Type B pancreatic cell (in vitro differentiated cells): ENCODE results near the gene NTHL1. TPM values are rescaled to one million over a fixed set of nuclear protein-coding genes. Genes with fewer than 3 reads are reported as not detected.

ENCODE experiments used
- DNase-seq: peaks from one replicate; pipeline ENCODE4 v3.0.0; 2021; ENCODE audit warnings: mixed read lengths; ENCODE audit not compliant: unreplicated experiment; ENCODE audit errors: extremely low spot score
- H3K27ac Mint-ChIP-seq: 2 replicates; pipeline ENCODE4 v1.8.0; 2021; ENCODE audit warnings: mild to moderate bottlenecking, mixed read lengths
- H3K27me3 Mint-ChIP-seq: 2 replicates; pipeline ENCODE4 v1.8.0; 2021; ENCODE audit warnings: mixed read lengths
- H3K36me3 Mint-ChIP-seq: 2 replicates; pipeline ENCODE4 v1.8.0; 2021; ENCODE audit warnings: mixed read lengths
- H3K4me1 Mint-ChIP-seq: one replicate; pipeline ENCODE4 v1.8.0; 2021; ENCODE audit warnings: mixed read lengths; ENCODE audit not compliant: unreplicated experiment
- H3K4me3 Mint-ChIP-seq: 2 replicates; pipeline ENCODE4 v1.8.0; 2021; ENCODE audit warnings: mild to moderate bottlenecking, mixed read lengths
- H3K9me3 Mint-ChIP-seq: 2 replicates; pipeline ENCODE4 v1.8.0; 2021; ENCODE audit warnings: mixed read lengths
- total RNA-seq: library from RNA; stranded (reverse); gene quantifications from 2 replicates; pipeline ENCODE4 v1.2.1, GENCODE V29; 2021; ENCODE audit warnings: low replicate concordance
- TF ChIP-seq, protein P1 (sequence below): fragments of 200-600 bp; sonication (generic); conservative IDR thresholded peaks from 2 replicates; pipeline ENCODE4 v1.5.0; 2021; ENCODE audit warnings: antibody characterized with exemption, mild to moderate bottlenecking

NTHL1 gene
- total RNA-seq, 1 donor from 2014 or later, result 37.6 TPM

DNA sequence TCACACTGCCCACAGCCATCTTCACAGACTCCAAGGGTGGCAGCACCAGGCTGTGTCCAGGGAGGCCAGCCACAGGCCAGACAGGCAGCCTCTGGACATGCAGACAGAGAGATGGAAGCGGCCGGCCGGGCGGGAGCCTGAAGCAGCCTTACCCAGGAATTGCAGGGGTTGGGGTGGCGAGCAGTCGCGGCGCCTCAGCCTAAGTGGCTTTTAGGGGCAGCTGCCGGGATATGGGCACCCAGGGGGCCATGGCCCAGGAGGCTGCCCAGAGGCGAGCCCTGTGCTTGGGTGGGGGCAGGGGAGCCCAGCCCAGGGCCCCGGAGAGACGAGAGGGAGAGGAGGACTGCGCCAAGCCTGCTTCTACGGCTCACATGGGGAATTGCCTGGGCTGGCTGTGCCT lies 22.4 kb downstream of the NTHL1 start:
- Mint-ChIP-seq H3K36me3 (no peaks in the 10 kb centered on the region), H3K9me3 (no peaks in the 10 kb centered on the region), H3K27me3 (peaks cover 39% of the 10 kb centered on the region), H3K27ac (no peak overlapping the region), H3K4me1 (peaks cover 19% of the 10 kb centered on the region), H3K4me3 (peak overlapping the region; percentile 80)
- DNase-seq, result no peak
- TF ChIP-seq, protein P1, sequence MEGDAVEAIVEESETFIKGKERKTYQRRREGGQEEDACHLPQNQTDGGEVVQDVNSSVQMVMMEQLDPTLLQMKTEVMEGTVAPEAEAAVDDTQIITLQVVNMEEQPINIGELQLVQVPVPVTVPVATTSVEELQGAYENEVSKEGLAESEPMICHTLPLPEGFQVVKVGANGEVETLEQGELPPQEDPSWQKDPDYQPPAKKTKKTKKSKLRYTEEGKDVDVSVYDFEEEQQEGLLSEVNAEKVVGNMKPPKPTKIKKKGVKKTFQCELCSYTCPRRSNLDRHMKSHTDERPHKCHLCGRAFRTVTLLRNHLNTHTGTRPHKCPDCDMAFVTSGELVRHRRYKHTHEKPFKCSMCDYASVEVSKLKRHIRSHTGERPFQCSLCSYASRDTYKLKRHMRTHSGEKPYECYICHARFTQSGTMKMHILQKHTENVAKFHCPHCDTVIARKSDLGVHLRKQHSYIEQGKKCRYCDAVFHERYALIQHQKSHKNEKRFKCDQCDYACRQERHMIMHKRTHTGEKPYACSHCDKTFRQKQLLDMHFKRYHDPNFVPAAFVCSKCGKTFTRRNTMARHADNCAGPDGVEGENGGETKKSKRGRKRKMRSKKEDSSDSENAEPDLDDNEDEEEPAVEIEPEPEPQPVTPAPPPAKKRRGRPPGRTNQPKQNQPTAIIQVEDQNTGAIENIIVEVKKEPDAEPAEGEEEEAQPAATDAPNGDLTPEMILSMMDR, result no peak

DNA sequence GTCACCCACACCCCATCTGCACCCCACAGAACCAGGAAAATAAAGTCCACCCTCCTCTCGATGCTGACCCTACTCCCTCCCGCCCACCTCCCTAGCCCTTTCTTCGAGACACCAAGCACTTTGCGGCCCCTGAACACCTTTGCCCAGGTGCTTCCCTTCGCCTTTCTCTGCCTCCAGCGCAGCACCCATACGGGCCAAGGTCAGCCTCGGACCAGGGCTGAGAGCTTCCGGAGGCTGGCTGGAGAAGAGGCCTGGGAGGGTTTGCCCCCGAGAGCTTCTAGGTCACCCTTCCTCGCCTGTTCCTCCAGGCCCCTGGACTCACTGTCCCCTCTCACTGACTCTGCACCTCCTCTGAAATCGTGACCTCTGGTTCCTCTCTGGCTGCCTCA lies 23.6 kb downstream of the NTHL1 start:
- TF ChIP-seq, protein P1, result no peak
- H3K27me3 Mint-ChIP-seq, result peaks cover 43% of the 10 kb centered on the region
- H3K36me3 Mint-ChIP-seq, result no peaks in the 10 kb centered on the region
- peak overlapping the region; percentile 53 for H3K4me3 Mint-ChIP-seq
- H3K4me1 Mint-ChIP-seq, result peaks cover 19% of the 10 kb centered on the region
- no peak for DNase-seq
- no peaks in the 10 kb centered on the region for H3K9me3 Mint-ChIP-seq
- H3K27ac Mint-ChIP-seq, result no peak overlapping the region

DNA sequence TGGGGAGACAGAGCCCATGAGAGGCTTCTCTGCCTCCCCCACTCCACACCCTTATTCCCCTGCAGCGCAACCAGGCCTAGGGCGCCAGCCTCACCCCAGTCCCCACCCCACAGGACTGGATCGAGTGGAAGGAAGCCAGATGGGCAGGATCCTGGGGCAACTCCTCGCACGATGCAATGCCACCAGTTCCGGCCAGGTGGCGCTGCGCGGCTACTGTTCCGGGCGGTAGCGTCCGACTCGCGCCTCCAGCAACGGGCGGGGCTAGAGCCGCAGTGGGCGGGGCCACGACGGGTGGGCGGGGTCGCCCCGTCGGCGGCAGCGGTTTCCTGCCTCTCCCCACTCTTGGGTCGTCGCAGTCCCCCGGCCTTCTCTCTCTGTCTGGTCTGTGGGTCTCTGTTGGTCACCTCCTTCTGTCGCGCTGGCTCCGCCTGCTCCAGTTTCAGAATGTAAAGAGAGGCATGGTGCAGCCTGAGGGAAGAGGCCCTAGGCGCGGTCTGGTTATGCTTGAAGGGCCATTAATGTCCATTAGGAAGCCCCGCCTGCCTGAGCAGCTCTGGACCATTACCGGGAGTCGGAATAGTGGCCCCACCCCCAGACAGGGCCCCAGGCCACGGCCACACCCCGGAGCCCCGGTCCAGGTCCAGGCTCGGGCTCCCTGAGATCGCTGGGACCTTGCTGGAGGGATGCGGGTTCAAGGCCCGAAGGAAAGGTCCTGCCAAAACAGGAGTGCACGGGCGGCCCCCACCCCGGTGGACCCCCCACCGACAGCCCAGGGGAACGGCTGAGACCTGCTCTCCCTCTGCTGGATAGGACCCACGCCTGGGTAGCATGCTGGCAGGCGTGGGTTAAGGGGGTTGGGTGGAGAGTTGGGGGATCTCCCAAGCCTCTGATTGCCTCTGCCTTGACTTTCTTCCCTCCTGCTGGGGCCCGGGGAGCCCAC lies 24.3 kb downstream of the NTHL1 start:
- DNase-seq, result peak; percentile 98
- Mint-ChIP-seq H3K27me3 (peaks cover 45% of the 10 kb centered on the region), H3K9me3 (no peaks in the 10 kb centered on the region), H3K4me3 (peak overlapping the region; percentile 86), H3K36me3 (no peaks in the 10 kb centered on the region), H3K27ac (peak overlapping the region; percentile 81), H3K4me1 (peaks cover 19% of the 10 kb centered on the region)
- TF ChIP-seq, protein P1, result peak; percentile 98

DNA sequence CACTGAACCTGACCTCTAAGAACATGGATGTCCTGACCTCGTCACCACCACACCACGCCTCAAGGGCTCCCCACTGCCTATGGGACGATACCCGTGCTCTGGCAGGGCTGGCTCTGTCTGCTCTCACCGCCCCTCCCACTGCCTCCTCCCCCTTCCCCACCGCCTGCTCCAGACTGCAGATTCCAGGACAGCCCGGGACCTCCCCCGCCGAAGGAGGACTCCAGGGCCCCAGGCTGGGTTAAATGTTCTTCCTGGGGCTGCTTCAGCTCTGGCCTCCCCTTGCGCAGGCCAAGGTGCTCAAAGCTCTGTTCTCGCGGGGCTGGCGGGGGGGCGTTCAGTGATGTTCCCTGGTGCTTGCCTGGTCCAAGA lies 24.9 kb downstream of the NTHL1 start:
- Mint-ChIP-seq H3K27ac (peak overlapping the region; percentile 81), H3K36me3 (no peaks in the 10 kb centered on the region), H3K9me3 (no peaks in the 10 kb centered on the region), H3K27me3 (peaks cover 48% of the 10 kb centered on the region), H3K4me3 (peak overlapping the region; percentile 80), H3K4me1 (peaks cover 19% of the 10 kb centered on the region)
- no peak for DNase-seq
- TF ChIP-seq, protein P1, result no peak

DNA sequence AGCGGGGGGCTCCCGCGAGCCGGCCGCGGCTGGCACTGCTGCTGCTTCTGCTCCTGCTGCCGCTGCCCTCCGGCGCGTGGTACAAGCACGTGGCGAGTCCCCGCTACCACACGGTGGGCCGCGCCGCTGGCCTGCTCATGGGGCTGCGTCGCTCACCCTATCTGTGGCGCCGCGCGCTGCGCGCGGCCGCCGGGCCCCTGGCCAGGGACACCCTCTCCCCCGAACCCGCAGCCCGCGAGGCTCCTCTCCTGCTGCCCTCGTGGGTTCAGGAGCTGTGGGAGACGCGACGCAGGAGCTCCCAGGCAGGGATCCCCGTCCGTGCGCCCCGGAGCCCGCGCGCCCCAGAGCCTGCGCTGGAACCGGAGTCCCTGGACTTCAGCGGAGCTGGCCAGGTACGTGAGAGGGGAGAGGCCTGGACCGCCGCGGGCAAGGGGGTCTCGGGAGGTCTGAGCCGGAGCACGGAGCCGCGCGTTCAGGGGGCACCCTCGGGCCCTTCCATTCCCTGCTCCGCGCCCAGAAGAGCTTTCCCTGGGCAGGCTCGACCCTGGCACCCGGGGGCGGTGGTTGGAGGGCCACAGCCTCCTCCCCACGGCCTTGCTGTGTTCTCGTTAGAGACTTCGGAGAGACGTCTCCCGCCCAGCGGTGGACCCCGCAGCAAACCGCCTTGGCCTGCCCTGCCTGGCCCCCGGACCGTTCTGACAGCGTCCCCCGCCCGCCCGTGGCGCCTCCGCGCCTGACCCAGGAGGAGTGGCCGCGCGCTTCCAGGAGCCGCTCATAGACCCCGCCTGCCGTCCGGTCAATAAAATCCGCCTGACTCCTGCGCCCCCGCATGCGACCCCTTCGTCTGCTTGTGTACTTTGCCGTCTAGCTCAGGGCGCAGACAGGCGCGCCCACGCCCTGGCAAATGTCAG lies 27.5 kb downstream of the NTHL1 start:
- Mint-ChIP-seq H3K27ac (no peak overlapping the region), H3K4me3 (peak overlapping the region; percentile 77), H3K4me1 (peaks cover 23% of the 10 kb centered on the region), H3K27me3 (peaks cover 41% of the 10 kb centered on the region), H3K36me3 (no peaks in the 10 kb centered on the region), H3K9me3 (no peaks in the 10 kb centered on the region)
- TF ChIP-seq, protein P1, result no peak
- DNase-seq, result no peak
